Measurements from ENCODE around the gene LMNB1.
"Not testable (repeated sequence)": the region's sequence is repeated elsewhere in the genome, so short reads cannot be mapped to it uniquely, and the experiment has no call there.

The LMNB1 gene

GRCh38 chr5:126780165-126780827 is 3.4 kb downstream of the LMNB1 start:
- DNase-seq = peak; percentile 34

- not testable (repeated sequence) for DNase-seq
These were observed 11.5 kb downstream of the LMNB1 start for GRCh38 chr5:126788409-126788808.

- no peak for DNase-seq
These were observed 16.2 kb downstream of the LMNB1 start for GRCh38 chr5:126793097-126793496.

- DNase-seq = not testable (repeated sequence)
These were observed 16.7 kb downstream of the LMNB1 start for GRCh38 chr5:126793648-126794047.

- DNase-seq = no peak
These were observed 17.4 kb downstream of the LMNB1 start for GRCh38 chr5:126794157-126794828.

GRCh38 chr5:126799780-126800179 is 22.8 kb downstream of the LMNB1 start:
- no peak for DNase-seq

GRCh38 chr5:126801174-126801991 is 24.4 kb downstream of the LMNB1 start:
- no peak for DNase-seq

- DNase-seq = no peak
These were observed 25.0 kb downstream of the LMNB1 start for GRCh38 chr5:126801992-126802294.

- no peak for DNase-seq
These were observed 28.1 kb downstream of the LMNB1 start for GRCh38 chr5:126805063-126805462.

- DNase-seq = no peak
These were observed 31.6 kb downstream of the LMNB1 start for GRCh38 chr5:126808521-126808988.

GRCh38 chr5:126809916-126810315 is 33.0 kb downstream of the LMNB1 start:
- DNase-seq = no peak

GRCh38 chr5:126810596-126811380 is 33.9 kb downstream of the LMNB1 start:
- no peak for DNase-seq

- DNase-seq = peak; percentile 51
These were observed 34.7 kb downstream of the LMNB1 start for GRCh38 chr5:126811515-126812198.

- peak; percentile 19 for DNase-seq
These were observed 35.2 kb downstream of the LMNB1 start for GRCh38 chr5:126812199-126812570.

- not testable (repeated sequence) for DNase-seq
These were observed 36.9 kb downstream of the LMNB1 start for GRCh38 chr5:126813799-126814198.

- no peak for DNase-seq
These were observed 37.9 kb downstream of the LMNB1 start for GRCh38 chr5:126814721-126815404.

GRCh38 chr5:126816649-126817048 is 39.7 kb downstream of the LMNB1 start:
- DNase-seq = no peak

- DNase-seq = no peak
These were observed 41.8 kb downstream of the LMNB1 start for GRCh38 chr5:126818736-126819135.

GRCh38 chr5:126819253-126819652 is 42.3 kb downstream of the LMNB1 start:
- no peak for DNase-seq

- DNase-seq = no peak
These were observed 49.8 kb downstream of the LMNB1 start for GRCh38 chr5:126826619-126827215.

- no peak for DNase-seq
These were observed 52.2 kb downstream of the LMNB1 start for GRCh38 chr5:126829098-126829497.

All from stimulated activated CD4-positive, alpha-beta T cell treated with anti-CD3 and anti-CD28 coated beads, Interleukin-1b, Interleukin-23, amount 100 ng/mL, for 48 hours (primary cell).